HG02943 (cell line): ENCODE measurements around the gene SMAD9.

ENCODE experiments used
- ATAC-seq: cut with Tn5 transposase; IDR thresholded peaks from one replicate; pipeline ENCODE4 v1.9.1; 2021; ENCODE audit warnings: mild to moderate bottlenecking, low read depth, moderate library complexity; ENCODE audit not compliant: unreplicated experiment

SMAD9 gene

GRCh38 chr13:36820222-36820621 is 99.8 kb downstream of the SMAD9 start:
- peak; percentile 35 for ATAC-seq

- peak; percentile 21 for ATAC-seq
Measured at GRCh38 chr13:36819739-36820090, 100.3 kb downstream of the SMAD9 start.

- peak; percentile 81 for ATAC-seq
Measured at GRCh38 chr13:36818804-36819738, 101.0 kb downstream of the SMAD9 start, which contains the start of gene RFXAP. Gene RFXAP, plus strand, starts transcription at chr13:36819222. Its CDS starts 136 bp downstream, at chr13:36819358.

- no peak for ATAC-seq
Measured at GRCh38 chr13:36817996-36818803, 101.8 kb downstream of the SMAD9 start.

GRCh38 chr13:36815062-36815461 is 105.0 kb downstream of the SMAD9 start:
- ATAC-seq, result no peak

- ATAC-seq, result no peak
Measured at GRCh38 chr13:36814465-36814864, 105.6 kb downstream of the SMAD9 start.

- ATAC-seq, result no peak
Measured at GRCh38 chr13:36813225-36813624, 106.8 kb downstream of the SMAD9 start.

- no peak for ATAC-seq
Measured at GRCh38 chr13:36807616-36808015, 112.4 kb downstream of the SMAD9 start.

- ATAC-seq, result no peak
Measured at GRCh38 chr13:36806102-36806501, 113.9 kb downstream of the SMAD9 start.

GRCh38 chr13:36804588-36804987 is 115.5 kb downstream of the SMAD9 start:
- ATAC-seq, result no peak

GRCh38 chr13:36801035-36801434 is 119.0 kb downstream of the SMAD9 start:
- ATAC-seq, result no peak

GRCh38 chr13:36796052-36796451 is 124.0 kb downstream of the SMAD9 start:
- ATAC-seq, result no peak

- ATAC-seq, result no peak
Measured at GRCh38 chr13:36795463-36795862, 124.6 kb downstream of the SMAD9 start.
